Sigmoid colon (tissue), 7 donors: Measurements from ENCODE around the gene CCDC92. TPM values are rescaled to one million over a fixed set of nuclear protein-coding genes. Genes with fewer than 3 reads are reported as not detected.

Source experiments
- DNase-seq: peaks from one replicate; pipeline ENCODE4 v3.0.0-alpha.2; 2019
- H3K27ac ChIP-seq, 4 donors: fragments of 200-600 bp; sonication (generic); one replicate each; pipeline ENCODE4 v1.5.1; 2016 to 2019; ENCODE audit warnings: mild to moderate bottlenecking in 1 of 4
- H3K27me3 ChIP-seq, 3 donors: fragments of 200-600 bp; sonication (generic); one replicate each; pipeline ENCODE4 v1.5.1; 2019; ENCODE audit warnings: mild to moderate bottlenecking in 1 of 3
- H3K36me3 ChIP-seq, 4 donors: fragments of 200-600 bp; sonication (generic); one replicate each; pipeline ENCODE4 v1.5.1; 2016 to 2019
- H3K4me1 ChIP-seq, 4 donors: fragments of 200-600 bp; sonication (generic); one replicate each; pipeline ENCODE4 v1.5.1; 2017 to 2019
- H3K4me3 ChIP-seq, 4 donors: fragments of 200-600 bp; sonication (generic); one replicate each; pipeline ENCODE4 v1.5.1; 2017 to 2019; ENCODE audit warnings: mild to moderate bottlenecking in 2 of 4, moderate library complexity in 1 of 4
- H3K9me3 ChIP-seq, 4 donors: fragments of 200-600 bp in 3 of 4; sonication (generic) in 3 of 4; one replicate each; pipeline versions ENCODE4 v1.5.1 to v1.6.1; 2013 to 2019
- EP300 ChIP-seq, 4 donors: sonication (generic); formaldehyde crosslinking; IDR thresholded peaks; one replicate each; pipeline ENCODE4 v1.6.1; 2017; ENCODE audit warnings: antibody characterized with exemption in 4 of 4
- POLR2A ChIP-seq, 2 donors: fragments of 450-650 bp; IDR thresholded peaks; one replicate each; pipeline ENCODE4 v1.6.1; 2016; ENCODE audit warnings: antibody characterized with exemption in 2 of 2, mild to moderate bottlenecking in 2 of 2, moderate library complexity in 2 of 2
- POLR2AphosphoS5 ChIP-seq, 4 donors: sonication (generic); formaldehyde crosslinking; IDR thresholded peaks; one replicate each; pipeline ENCODE4 v1.6.1; 2017; ENCODE audit warnings: antibody characterized with exemption in 4 of 4
- WGBS, 2 donors: extraction: QIAGEN DNeasy Blood & Tissue Kit; methylation state at CpG; one replicate each; pipeline ENCODE4 v1.1.7; 2013; 5-methylcytosine and 5-hydroxymethylcytosine counted together
- intact Hi-C: fragments of 100-400 bp; cut with DNase I; formaldehyde crosslinking; loops from one replicate; pipeline ENCODE4 v1.15.1; 2023
- polyA plus RNA-seq, 3 donors: library from polyadenylated mRNA; stranded (reverse); fragments of 200-250 nt; gene quantifications; one replicate each; pipeline ENCODE4 v1.2.3, GENCODE V29; 2013
- total RNA-seq, 4 donors: library from RNA; depleted of rRNA; stranded (reverse); fragments of >200 nt; gene quantifications; one replicate each; pipeline ENCODE4 v1.1.0, GENCODE V29; 2016
- TF ChIP-seq, protein P1 (sequence below), 4 experiments: fragments of 450-650 bp in 3 of 4; fragments of 200-600 bp in 1 of 4; IDR thresholded peaks; one replicate each; pipeline ENCODE4 v1.5.1; 2016 to 2019; ENCODE audit warnings: antibody characterized with exemption in 4 of 4, mild to moderate bottlenecking in 3 of 4, moderate library complexity in 2 of 4
- donor health status: healthy with polysubstance abuse.
- donor health status: Bipolar disorder and iron deficiency.
- donor health status: healthy.

Gene CCDC92
- total and polyA plus RNA-seq, 7 donors, result 18.5 to 54.0 (median 24.0) TPM

DNA sequence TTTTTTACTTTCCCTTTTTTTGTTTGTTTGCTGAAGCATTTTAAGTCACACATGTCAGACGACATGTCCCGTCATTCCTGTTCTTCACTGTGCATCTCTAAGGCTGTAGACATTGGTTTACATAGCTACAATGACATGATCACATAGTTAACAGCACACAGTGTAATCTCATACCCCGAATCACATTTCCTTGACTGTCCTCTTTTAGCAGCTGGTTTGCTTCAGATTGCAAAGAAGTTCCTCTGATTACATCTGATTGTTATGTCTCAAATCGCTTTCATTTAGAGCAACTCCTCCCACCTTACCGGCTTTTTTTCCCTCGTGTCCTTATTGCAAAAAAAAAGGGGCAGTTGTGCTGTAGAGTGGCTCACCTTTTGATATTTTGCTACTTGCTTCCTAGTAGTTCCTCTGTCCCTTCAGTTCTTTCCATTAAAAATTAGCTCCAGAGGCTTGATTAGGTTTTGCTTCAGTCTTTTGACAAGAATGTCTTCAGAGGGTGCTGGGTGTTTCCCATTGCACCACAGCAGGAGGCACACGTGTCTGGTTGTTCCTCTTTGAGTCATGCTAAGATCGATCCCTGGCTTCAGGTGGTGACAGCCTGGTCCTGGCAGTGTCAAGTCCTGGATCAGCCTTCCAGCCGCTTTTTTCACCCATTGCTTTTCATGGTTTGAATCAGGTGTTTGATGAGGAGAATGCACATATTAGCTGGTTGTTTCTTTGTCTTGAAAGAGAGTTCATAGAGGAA is 35.4 kb upstream of the CCDC92 start:
- no peak for TF ChIP-seq EP300 (IDR thresholded peaks at IDR 0.05)
- TF ChIP-seq, protein P1, sequence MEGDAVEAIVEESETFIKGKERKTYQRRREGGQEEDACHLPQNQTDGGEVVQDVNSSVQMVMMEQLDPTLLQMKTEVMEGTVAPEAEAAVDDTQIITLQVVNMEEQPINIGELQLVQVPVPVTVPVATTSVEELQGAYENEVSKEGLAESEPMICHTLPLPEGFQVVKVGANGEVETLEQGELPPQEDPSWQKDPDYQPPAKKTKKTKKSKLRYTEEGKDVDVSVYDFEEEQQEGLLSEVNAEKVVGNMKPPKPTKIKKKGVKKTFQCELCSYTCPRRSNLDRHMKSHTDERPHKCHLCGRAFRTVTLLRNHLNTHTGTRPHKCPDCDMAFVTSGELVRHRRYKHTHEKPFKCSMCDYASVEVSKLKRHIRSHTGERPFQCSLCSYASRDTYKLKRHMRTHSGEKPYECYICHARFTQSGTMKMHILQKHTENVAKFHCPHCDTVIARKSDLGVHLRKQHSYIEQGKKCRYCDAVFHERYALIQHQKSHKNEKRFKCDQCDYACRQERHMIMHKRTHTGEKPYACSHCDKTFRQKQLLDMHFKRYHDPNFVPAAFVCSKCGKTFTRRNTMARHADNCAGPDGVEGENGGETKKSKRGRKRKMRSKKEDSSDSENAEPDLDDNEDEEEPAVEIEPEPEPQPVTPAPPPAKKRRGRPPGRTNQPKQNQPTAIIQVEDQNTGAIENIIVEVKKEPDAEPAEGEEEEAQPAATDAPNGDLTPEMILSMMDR (IDR thresholded peaks at IDR 0.05), result no peak
- TF ChIP-seq POLR2AphosphoS5 (IDR thresholded peaks at IDR 0.05), result no peak
- no peak for TF ChIP-seq POLR2A (IDR thresholded peaks at IDR 0.05)
- intact Hi-C loops, result no loop called here
- no peak overlapping the region for H3K4me3 ChIP-seq
- no peaks in the 10 kb centered on the region for H3K9me3 ChIP-seq
- H3K27ac ChIP-seq, result no peak overlapping the region
- H3K4me1 ChIP-seq, result no peaks in the 10 kb centered on the region
- no peaks in the 10 kb centered on the region for H3K27me3 ChIP-seq
- WGBS, 2 donors, result 62 to 70% methylated on average over 9 of the region's 9 CpGs
- peaks cover 11 to 38% (median 16%) of the 10 kb centered on the region in 4 donors for H3K36me3 ChIP-seq
- DNase-seq, result no peak

DNA sequence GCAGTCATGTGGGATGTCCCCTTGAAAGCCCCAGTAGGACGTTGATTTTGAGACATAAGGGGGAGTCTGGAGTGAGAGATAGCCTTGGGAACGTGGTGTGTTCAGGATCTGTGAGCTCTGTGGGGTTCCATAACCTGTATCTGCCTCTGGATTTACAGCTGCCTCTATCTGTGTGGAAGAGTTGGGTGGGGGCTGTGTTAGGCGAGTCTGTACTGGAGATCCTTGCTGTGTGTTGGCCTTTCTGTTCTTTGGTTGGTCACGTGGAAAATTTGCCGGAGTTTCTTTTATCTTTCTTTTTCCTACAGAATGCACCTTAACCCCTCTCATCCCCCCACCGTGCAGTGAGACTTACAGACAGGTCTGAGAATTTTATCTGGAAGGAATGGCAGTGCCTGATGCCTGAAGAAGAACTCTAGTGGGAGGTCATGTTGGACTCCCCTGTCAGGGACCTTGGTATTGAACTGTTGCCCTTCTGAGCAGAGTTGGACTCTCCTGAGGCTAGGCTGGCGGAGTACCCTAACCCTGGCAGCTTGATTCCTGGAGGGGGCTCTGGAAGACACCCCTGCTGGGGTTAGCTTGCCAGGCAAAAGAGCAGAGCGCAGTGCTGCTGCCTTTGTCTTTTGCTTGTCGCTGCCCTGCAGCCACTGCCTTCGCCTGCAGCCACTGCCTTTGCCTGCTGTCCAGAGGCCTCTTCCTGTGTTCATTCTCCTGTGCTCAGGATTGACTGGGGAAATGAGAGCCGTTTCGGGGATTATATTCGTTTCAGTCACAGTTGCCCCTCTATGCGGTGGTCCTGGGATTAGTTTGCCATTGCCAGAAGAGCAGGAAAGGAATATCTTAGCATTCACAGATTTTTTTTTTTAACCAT is 34.4 kb upstream of the CCDC92 start:
- H3K27ac ChIP-seq, result no peak overlapping the region
- H3K36me3 ChIP-seq, result peaks cover 3 to 29% (median 9%) of the 10 kb centered on the region in 4 donors
- H3K27me3 ChIP-seq, result no peaks in the 10 kb centered on the region
- H3K9me3 ChIP-seq, result no peaks in the 10 kb centered on the region
- DNase-seq, result no peak
- no peak overlapping the region for H3K4me3 ChIP-seq
- H3K4me1 ChIP-seq, result no peaks in the 10 kb centered on the region
- TF ChIP-seq POLR2A (IDR thresholded peaks at IDR 0.05), result no peak
- no peak for TF ChIP-seq EP300 (IDR thresholded peaks at IDR 0.05)
- TF ChIP-seq, protein P1 (IDR thresholded peaks at IDR 0.05), result no peak
- no peak for TF ChIP-seq POLR2AphosphoS5 (IDR thresholded peaks at IDR 0.05)
- WGBS, 2 donors, result 81 to 89% methylated on average over 14 of the region's 14 CpGs
- intact Hi-C loops, result no loop called here

DNA sequence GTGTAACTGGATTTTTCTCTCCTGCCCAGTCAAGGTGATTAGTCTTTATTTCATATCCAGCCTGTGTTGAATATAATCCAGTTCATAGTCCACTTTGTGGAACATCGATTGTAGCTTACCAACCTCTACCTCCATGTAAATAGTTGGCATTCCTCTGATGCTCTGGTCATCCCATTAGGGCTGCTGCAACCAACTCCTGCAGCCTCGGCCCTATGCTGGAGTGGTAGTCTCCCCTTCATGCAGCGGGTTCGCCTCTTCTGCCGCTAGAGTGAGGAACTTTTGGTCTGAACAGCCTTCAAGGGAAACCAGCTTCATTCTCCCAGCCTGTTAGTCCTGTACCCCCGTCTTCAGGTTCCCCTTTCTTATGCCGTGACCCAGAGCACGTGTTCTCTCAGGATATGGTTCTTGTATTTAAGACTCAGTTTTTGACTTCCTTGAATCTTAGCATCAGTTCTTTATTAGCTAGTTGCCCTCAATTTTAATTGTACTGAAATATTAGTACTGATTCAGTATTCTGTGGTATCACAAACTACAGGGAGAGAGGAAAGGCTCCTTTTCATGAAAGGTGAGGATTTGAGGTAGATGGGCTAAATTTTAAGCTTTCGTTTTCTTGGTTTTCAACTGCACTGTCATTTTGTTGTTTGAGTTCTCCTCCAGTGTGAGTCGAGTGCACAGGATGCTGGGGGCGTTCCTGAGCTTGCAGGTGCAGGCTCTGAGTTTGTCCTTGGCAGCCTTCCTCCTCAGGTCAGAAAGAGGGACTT is 33.6 kb upstream of the CCDC92 start:
- TF ChIP-seq POLR2AphosphoS5 (IDR thresholded peaks at IDR 0.05) (no peak), POLR2A (IDR thresholded peaks at IDR 0.05) (no peak)
- TF ChIP-seq, protein P1 (IDR thresholded peaks at IDR 0.05), result no peak
- 54 to 76% methylated on average over 11 of the region's 11 CpGs for WGBS, 2 donors
- DNase-seq, result no peak
- no peaks in the 10 kb centered on the region for H3K4me1 ChIP-seq
- intact Hi-C loops, result no loop called here
- H3K27ac ChIP-seq, result no peak overlapping the region
- H3K27me3 ChIP-seq, result no peaks in the 10 kb centered on the region
- H3K9me3 ChIP-seq, result no peaks in the 10 kb centered on the region
- peaks cover 0 to 27% (median 1%) of the 10 kb centered on the region in 4 donors for H3K36me3 ChIP-seq
- H3K4me3 ChIP-seq, result no peak overlapping the region

DNA sequence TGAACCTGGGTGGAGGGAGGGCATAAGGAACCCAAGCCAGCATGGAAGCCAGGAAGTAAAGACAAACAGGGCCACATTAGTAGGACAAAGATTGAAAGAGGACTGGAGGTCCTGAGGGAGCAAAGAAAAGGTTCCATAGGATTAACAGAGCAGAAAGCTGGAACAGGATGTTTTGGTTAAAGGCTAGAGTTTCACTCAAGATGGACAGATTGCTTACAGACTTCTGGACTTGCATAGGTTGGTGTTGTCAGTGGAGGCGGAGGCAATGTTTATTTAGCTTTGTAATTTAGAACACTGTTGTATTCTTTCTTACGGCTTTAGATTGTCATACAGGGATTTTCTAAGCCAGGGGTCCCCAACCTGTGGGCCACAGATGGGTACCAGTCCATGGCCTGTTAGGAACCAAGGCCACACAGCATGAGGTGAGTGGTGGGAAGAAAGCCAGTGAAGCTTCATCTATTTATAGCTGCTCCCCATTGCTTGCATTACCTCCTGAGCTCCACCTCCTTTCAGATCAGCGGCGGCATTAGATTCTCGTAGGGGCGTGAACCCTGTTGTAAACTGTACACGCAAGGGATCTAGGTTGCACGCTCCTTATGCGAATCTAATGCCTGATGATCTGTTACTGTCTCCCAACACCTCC is 31.7 kb upstream of the CCDC92 start:
- DNase-seq, result no peak
- no peak for TF ChIP-seq EP300 (IDR thresholded peaks at IDR 0.05)
- no peak for TF ChIP-seq POLR2A (IDR thresholded peaks at IDR 0.05)
- TF ChIP-seq, protein P1 (IDR thresholded peaks at IDR 0.05), result no peak
- no peak for TF ChIP-seq POLR2AphosphoS5 (IDR thresholded peaks at IDR 0.05)
- Histone ChIP-seq H3K27me3 (no peaks in the 10 kb centered on the region), H3K9me3 (no peaks in the 10 kb centered on the region), H3K4me1 (no peaks in the 10 kb centered on the region), H3K36me3 (peaks cover 0 to 23% (median 0%) of the 10 kb centered on the region in 4 donors), H3K27ac (no peak overlapping the region), H3K4me3 (no peak overlapping the region)
- intact Hi-C loops, result no loop called here
- 89 to 93% methylated on average over 9 of the region's 9 CpGs for WGBS, 2 donors
